Fibroblast of lung (primary cell): ENCODE data around the gene APBB1IP.

Experiments used
- CTCF ChIP-seq, 2 donors: IDR thresholded peaks in 1 of 2; conservative IDR thresholded peaks in 1 of 2; 1 replicate in 1 of 2; 2 replicates in 1 of 2; pipeline ENCODE4 v1.5.1; 2011 to 2012; ENCODE audit warnings: low read length in 2 of 2, control low read depth in 1 of 2, inconsistent platforms in 1 of 2, low read depth in 1 of 2, mild to moderate bottlenecking in 1 of 2
- EZH2 ChIP-seq: IDR thresholded peaks from 2 replicates; pipeline ENCODE4 v1.5.1; 2012; ENCODE audit warnings: low read length, control low read depth, mild to moderate bottlenecking; ENCODE audit errors: missing control alignments

GRCh38 chr10:26508016-26508415, 69.9 kb downstream of the APBB1IP start:
- no peak for TF ChIP-seq EZH2
- TF ChIP-seq CTCF (conservative IDR thresholded peaks at IDR 0.05 in 1 of 2, IDR thresholded peaks at IDR 0.05 in 1 of 2; ENCODE audit: low read depth in 1 of 2, low read length in 2 of 2), result no peak
